Stimulated activated CD8-positive, alpha-beta memory T cell treated with anti-CD3 and anti-CD28 coated beads, Interleukin-15, amount 100 ng/mL, for 48 hours (primary cell): ENCODE measurements around the gene NCK1.

ENCODE experiments used
- DNase-seq, 2 donors: peaks; one replicate each; pipeline ENCODE4 v3.0.0-alpha.2; 2020; ENCODE audit warnings: low read depth in 2 of 2

The NCK1 gene

DNA sequence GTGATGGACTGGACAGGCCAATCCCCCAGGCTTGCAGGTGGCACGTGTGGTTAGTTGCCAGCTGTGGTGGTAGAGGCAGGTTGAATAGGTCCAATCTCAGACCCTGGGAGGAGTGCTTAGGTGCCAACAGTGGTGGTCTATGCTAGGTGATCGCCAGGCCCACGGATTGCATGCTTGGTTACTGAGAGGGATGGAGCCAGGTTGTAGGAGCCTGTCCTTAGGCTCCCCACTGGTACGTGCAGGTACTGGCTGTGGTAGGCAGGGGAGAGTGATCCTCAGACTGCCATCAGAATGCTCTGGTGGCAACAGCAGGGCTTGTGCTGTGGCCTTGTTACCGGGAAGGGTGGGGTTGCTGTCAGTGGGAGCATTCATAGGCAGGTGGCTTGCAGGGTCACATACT lies 44.7 kb downstream of the NCK1 start:
- DNase-seq = no peak

DNA sequence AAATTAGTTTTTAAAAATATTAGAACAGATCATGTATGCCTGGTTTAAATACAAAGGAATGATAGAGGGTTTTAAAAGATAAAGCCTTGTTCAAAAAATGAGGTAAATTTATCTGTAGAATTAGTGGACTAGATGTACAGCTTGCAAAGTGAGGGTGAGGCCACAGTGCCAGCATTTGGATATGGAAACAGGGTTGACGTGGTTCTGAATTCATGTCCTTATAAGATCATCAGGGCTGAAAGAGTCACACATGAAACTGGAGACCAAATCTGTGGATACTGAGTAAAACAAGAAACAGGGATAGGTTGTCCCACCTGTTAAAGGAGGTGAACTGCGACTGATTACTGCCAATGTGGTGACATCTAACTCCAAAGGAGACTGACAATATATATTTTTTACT lies 46.3 kb downstream of the NCK1 start:
- no peak for DNase-seq

DNA sequence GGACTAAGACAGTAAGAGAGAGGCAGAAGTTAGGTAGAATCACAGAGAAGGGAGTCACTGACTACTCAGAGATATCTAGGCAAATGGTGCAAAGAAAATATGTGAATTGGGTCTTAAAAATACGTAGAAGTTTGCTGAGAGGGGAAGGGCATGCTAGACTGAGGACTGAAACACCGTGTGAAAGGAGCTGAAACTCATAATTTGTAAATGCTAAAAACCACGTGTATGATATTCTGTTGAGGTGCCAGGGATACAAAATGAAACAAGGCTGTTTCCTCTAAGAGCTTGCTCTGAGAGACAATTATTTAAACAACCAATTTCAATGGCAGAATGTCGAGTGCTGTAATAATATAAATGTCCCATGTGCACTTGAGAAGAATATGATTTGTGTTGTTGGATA lies 47.2 kb downstream of the NCK1 start:
- no peak for DNase-seq

DNA sequence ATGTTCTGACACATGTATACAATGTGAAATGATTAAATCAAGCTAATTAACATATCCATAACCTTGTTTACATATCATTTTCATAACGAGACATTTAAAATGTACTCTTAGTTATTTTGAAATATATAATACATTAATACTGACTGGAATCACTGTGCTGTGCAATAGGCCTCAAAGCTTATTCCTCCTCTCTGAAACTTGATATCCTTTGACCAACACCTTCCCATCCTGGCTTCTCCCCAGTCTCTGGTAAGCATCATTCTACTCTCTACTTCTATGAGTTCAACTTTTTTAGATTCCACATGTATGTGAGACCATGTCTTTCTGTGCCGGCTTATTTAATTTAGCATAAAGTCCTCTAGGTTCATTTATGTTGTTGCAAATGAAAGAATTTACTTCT lies 48.7 kb downstream of the NCK1 start:
- no peak for DNase-seq

DNA sequence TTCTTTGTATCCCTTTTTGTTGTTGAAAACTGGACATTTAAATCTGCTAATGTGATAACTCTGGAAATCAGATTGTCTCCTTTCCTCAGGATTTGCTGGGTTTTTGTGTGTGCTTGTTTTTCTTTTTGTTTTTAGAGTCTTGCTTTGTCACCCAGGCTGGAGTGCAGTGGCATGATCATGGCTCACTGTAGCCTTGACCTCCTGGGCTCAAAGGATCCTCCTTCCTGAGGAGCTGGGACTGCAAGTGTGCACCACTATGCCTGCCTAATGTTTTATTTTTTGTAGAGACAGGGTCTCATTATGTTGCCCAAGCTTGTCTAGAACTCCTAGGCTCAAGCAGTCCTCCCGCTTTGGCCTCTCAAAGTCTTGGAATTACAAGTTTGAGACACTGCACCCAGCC lies 51.2 kb downstream of the NCK1 start:
- DNase-seq = no peak

DNA sequence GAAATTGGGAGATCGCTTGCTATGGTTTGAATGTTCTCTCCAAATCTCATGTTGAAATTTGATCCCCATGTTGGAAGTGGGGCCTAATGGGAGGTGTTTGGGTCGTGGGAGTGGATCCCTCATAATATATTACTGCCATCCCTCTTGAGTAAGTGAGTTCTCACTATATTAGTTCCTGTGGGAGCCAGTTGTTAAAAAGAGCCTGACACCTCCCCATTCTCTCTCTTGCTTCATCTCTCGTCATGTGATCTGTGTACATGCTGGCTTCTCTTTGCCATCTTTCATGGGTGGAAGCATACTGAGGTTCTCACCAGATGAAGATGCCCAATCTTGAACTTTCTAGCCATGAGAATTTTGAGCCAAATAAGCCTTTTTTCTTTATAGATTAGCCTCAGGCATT lies 52.7 kb downstream of the NCK1 start:
- DNase-seq = no peak

DNA sequence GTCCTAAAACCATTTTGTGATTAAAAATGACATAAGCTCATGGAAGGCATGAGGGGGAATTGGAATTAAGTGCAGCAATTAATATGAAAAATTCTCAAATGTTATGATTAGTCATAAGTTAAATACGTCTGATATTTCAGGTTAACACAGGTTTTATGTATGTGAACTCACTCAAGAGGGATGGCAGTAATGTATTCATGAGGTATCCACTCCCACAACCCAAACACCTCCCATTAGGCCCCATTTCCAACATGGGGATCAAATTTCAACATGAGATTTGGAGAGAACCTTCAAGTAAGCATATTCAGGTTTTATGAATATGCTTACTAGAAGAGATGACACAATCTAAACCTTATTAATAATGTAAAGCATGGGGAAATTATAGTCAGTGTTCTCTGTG lies 54.2 kb downstream of the NCK1 start:
- DNase-seq = no peak

DNA sequence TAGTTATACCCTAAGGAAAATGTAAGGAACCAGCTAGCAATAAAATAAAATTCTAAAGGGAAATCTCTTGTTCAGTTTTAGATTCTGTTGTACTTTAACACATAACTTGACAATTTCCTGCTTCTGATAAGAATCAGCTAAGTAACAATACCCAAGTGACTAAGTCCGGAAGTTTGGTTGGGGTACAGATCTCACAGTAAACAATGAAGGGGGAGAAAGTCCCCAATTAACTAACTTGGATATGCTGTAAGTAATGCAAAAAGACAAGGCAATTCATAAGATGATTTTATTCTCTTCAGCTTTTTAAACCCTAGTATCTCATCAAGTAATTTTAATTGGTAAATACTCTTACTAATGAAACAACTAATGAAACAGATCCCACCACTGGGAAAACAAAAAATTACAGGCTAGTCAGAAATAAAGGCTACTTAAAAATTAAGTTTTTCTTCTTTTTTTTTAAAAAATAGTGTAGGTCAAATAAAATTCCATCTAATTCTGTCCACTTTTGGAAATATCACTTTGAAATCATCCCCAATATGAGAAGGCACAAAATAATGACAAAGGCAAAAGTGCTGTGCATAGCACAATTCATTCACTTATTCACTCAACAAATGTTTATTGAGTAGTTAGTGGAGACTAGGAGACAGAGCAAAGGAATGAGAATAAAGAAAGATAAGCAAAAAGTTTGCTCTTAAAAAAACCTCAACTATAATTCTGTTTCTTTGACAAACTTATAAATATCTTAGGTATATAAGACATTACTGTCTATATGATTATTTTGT lies 58.0 kb downstream of the NCK1 start:
- no peak for DNase-seq

DNA sequence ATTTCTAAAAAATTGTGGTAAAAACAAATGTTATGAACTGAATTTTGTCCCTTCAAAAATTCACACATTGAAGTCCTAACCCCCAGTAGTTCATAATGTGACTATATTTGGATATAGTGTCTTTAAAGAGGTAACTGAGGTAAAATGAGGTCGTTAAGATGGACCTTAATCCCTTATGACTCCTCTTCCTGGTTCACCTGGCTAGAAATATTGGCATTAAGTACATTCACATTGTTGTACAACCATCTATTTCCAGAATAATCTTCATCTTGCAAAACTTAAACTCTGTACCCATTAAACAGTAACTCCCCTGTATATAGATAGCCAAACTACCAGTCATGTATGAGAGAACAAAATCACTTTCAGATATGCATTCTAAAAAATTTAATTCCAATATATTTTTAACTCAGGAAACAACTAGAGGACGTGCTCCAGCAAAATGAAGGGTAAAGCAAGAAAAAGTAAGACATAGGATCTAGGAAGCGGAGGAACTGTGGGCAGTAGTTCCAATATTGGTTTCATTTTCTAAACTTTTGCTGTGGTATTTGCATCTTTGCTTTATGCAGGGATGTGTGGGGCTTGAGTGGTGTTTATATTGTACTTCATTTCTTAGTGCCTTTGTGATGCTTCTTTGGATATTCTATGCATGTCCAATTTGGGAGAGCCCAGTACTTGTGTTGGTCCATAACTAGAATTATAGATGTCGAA lies 59.0 kb downstream of the NCK1 start:
- no peak for DNase-seq

DNA sequence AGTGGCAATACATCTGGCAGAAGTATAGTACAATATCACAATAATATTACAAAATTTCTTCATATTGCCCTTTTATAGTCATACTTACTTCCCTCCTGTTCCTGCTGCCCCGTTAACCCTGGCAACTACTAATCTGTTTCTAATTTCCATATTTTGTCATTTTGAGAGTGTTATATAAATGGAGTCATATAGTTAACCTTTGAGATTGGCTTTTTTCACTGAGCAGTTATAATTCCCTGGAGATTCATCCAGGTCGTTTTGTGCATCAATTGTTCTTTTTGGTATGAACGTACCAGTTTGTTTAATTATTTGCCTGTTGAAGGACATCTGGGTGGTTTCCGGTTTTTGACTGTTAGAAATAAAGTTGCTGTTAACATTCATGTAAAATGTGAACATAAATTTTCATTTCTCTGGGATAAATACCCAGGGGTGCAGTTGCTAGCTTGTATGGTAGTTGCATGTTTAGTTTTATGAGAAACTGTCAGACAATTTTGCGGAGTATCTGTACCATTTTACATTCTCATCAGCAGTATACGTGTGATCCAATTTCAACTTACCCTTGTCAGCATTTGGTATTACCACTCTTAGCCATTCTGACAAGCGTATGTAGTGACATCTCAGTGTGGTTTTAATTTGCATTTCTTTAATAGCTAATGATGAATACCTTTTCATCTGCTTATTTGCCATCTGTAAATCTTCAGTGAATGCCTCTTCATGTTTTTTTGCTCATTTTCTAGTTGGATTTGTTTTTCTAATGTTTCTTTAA lies 63.6 kb downstream of the NCK1 start:
- DNase-seq = no peak

DNA sequence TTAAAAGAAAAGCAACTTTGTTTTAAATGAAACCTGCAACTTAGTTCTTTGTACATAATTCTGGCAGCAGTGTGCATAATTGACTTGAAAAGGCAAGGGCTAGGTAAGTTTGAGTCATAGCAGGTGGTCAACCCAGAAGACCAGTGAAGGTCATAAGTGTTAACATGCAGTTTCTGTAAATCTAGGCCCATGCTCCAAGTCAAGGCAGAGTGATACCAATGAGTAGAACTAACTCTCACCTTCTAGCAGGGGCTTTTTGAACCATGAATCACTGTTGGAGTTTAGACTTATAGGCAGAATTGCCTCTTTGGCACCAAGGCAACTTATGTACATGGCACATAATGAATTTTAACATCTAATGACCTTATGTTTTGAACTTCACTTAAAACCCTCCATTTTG lies 66.2 kb downstream of the NCK1 start:
- DNase-seq = no peak

DNA sequence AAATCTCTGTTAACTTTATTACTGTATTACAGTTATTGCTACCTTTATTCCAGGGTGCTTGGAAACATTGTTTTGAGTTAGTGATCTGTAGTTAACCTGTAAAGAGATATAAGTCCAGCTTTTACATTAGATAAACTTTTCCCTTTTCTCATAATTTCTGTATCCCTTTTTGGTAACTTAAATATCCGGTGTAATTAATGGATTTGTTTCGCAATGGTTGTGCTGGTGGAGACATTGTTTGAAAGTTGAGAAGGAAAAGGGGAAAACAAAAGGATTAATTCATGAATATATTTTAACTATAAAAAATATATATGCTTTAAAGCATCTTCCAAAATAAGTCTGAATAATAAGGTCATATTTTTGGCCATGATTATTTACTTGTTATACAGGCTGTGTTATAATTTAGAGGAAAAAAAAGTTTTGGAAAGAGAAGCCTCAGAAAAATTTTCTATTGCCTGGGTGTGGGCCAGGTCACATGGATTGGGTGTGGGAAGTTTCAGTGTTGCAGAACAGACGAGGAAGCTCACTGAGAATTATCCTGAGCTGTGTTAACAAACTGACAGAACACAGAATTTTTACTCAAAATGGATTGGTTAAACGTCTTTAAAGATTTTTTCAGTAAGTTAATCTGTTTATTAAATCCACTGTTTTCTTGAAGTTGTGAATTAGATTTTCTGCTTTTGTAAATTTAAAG lies 68.1 kb downstream of the NCK1 start:
- DNase-seq = no peak

DNA sequence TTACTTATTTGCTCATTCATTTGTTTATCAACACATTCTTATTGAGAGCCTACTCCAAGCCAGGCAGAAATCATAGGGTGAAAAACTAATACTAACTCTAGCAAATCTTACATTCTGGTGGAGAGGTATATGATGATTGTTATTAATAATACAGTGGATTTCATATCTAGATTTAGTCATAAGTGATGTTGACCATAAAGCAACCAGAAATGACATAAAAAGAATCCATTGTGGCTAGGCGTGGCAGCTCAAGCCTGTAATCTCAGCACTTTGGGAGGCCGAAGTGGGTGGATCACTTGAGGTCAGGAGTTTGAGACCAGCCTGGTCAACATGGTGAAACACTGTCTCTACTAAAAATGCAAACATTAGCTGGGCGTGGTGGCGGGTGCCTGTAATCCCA lies 69.6 kb downstream of the NCK1 start:
- no peak for DNase-seq

DNA sequence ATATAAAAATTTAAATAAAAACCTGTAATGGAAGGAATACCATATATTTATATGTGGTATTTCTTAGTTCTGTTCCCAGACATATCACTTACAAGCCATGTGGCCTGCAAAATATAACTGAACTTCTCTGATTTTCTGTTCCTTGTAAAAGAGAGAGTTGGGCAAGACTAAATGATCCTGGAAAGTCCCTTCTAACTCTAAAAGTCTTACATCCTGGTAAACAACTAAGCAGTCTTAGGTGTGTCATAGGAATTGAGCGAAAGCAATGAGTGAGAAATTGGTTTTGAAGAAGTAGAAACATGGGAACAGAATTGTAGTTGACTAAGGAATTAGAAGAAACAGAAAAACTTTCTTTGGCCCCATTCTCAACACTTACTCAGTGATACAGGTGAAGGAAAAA lies 70.5 kb downstream of the NCK1 start:
- DNase-seq = no peak

DNA sequence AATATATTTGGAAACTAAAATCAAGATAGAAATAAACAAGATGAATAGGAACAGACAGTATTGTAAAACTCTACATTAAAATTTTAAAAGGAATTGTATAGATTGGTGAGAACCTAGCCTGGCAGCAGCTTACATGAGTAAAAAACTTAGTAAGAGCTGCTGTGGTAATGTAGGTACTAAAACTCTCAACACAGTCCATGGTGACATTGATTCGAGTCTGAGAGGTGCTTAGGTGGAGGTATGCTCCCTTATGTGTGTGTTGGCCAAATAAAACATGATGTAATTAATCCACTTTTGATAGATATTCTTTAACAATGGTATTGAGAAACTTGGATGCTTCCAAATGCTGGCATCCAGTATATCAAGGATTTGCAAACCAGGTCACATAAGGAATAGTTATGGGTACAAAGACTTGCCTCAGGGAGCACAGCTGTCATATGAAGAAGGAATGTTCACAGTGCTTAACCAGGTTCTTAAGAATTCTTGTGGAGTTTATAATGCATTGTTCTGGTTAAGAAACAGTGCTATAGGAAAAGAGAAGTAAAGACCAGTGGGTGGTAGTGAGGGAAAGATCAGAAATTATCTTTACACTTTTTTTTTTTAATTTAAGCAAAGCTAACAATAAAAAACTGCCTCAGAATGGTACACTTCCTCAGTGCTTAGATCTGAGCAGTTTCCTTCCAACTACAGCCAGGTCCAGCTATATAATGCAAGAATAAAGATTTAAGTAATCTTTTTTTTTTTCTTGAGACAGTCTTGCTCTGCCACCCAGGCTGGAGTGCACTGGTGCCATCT lies 71.2 kb downstream of the NCK1 start:
- no peak for DNase-seq

DNA sequence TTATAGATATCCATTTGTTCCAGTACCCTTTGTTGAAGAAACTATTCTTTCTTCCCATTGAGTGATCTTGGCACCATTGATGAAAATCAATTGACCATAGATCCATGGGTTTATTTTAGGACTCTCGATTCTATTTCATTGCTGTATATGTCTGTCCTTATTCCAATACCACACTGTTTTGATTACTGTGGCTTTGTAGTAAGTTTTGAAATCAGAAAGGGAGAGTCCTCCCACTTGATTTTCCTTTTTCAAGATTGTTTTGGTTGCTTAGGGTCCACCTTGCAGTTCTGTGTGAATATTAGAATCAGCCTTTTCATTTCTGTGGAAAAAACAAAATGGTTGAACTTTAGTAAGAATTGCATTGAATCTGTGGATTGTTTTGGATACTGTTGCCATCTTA lies 75.2 kb downstream of the NCK1 start:
- DNase-seq = no peak

DNA sequence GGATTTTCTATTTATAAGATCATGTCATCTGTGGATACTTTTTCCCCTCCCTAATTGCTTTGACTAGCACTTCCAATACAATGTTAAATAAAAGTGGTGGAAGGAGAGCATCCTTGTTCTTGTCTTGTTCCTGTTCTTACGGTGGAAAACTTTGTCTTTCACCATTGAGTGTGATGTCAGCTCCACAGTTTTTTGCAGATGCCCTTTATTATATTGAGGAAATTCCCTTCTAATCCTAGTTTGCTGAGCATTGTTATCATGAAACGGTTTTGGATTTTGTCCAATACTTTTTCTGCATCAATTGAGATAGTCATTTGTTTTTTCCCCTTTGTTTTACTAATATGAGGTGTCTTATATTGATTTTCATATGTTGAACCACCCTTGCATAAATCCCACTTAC lies 75.8 kb downstream of the NCK1 start:
- no peak for DNase-seq

DNA sequence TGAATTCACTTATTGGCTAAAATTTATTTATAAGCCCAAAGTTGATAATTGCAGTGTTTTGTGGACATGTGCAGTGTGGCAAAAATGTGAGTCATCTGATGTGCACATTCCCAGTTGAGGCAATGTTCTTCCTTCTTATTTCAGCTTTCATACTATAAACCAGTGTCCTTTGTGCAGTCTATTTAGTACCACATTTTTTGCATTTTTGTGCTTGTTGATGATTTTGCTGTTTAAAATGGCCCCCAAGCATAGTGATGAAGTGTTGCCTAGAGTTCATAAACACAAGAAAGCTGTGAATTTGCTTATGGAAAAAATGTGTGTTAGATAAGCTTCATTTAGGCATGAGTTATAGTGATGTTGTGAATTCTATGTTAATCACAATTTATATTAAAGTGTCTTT lies 76.3 kb downstream of the NCK1 start:
- DNase-seq = no peak

DNA sequence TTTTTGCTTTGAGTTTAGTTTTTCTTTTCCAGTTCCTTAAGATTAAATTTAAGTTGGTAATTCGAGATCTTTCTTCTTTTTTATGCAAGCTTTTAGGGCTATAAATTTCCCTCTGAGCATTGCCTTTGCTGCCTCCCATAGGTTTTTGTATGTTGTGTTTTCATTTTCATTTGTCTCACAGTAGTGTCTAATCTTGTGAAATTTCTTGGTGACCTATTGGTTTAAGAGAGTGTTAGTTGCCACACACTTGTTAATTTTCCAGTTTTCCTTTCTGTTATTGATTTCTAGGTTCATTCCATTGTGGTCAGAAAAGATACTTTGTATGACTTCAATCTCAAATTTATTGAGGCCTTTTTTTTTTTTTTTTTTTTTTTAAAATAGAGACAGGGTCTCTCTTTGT lies 77.5 kb downstream of the NCK1 start:
- no peak for DNase-seq

DNA sequence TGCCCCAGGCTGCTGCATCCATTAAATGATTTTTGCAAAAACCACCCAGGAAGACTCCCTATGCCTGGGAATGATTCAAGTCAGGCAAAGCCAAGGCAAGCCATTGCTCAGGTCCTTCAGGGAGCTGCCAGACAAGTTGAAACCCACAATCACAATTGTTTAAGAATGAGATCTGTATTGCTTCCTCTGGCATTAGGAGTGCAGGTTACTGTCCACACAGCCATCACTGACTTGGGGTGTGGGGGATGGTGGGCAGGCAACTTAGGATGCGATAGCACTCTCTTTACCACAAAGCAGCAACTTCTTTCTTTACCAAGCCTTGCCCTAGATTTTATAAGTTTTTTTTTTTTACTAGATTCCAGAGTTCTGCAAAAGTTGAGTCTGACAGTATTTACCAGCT lies 80.8 kb downstream of the NCK1 start:
- DNase-seq = no peak

DNA sequence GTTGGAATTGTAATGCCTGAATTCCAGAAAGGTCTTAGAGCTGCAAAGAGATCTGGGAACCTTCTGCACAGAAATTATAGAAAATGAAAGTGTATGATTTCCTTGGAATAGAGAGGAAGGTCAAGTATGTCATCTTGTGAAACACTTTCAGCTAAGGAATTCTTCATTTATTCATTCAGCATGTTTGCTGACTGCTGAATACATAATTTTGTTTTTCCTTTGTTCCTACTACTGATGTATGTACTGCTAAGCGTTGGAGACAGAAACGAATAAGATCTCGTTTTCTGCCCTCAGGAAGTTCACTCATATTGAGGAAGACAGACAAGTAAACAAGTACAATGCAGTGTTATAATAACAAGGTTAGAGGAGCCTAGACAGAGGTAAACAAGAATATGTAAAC lies 81.4 kb downstream of the NCK1 start:
- no peak for DNase-seq

DNA sequence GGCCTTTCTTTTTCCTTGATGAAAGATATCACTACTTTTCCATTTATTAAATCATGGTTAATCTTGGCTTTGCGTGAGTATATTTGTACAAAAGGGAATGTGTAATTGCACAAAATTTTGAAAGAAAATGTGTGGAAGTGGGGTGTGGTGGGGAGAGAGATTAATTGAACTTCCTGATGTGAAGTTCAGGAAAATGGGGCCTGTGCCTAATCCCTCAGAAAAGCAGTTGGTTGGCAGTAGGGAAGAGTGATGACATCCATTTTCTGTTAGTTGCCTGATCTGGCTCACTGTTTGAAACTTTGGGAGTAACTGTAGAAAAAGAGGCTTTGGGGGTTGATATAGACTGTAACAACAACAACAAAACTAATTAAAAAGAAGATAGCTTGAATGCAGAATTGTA lies 85.0 kb downstream of the NCK1 start:
- DNase-seq = no peak
